ENCODE data around the gene SPATA25.

Gene SPATA25

DNA sequence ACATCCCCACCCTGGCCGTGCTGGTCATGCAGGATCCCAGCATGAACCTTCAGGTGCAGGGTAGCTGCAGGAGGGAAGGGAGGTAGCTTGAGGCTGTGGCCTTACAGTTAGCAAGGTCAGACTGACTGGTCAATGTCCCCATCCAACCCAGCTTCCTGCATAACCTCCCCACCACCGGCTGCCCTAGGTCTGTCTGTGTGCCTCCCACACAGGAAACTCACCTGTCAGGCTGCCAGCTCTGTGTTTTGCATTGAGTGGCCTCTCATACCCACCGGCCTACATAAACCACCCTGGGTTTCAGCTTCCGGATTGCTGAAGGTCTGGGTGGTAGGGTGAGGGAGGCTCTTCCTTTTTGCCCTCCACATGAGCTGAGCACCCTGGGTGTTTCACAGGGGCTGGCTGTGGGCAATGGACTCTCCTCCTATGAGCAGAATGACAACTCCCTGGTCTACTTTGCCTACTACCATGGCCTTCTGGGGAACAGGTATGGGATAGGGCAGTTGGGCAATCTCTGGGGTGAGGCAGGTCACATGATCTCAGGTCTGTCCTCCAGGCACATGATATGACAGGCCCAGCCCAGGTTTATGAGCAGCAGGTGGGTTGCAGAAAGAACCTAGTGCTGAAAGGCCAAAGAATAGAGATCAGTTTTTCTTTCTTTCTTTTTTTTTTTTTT is 5.5 kb upstream of the SPATA25 start:
- no peak overlapping the region for H3K4me3 ChIP-seq (ENCODE audit: control insufficient read depth, low read depth, low read length)
- DNase-seq (ENCODE audit: low read depth): no peak
- TF ChIP-seq, protein P1, sequence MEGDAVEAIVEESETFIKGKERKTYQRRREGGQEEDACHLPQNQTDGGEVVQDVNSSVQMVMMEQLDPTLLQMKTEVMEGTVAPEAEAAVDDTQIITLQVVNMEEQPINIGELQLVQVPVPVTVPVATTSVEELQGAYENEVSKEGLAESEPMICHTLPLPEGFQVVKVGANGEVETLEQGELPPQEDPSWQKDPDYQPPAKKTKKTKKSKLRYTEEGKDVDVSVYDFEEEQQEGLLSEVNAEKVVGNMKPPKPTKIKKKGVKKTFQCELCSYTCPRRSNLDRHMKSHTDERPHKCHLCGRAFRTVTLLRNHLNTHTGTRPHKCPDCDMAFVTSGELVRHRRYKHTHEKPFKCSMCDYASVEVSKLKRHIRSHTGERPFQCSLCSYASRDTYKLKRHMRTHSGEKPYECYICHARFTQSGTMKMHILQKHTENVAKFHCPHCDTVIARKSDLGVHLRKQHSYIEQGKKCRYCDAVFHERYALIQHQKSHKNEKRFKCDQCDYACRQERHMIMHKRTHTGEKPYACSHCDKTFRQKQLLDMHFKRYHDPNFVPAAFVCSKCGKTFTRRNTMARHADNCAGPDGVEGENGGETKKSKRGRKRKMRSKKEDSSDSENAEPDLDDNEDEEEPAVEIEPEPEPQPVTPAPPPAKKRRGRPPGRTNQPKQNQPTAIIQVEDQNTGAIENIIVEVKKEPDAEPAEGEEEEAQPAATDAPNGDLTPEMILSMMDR (IDR thresholded peaks at IDR 0.05; ENCODE audit: control insufficient read depth, insufficient read depth, low read depth, low read length, missing control alignments): no peak

DNA sequence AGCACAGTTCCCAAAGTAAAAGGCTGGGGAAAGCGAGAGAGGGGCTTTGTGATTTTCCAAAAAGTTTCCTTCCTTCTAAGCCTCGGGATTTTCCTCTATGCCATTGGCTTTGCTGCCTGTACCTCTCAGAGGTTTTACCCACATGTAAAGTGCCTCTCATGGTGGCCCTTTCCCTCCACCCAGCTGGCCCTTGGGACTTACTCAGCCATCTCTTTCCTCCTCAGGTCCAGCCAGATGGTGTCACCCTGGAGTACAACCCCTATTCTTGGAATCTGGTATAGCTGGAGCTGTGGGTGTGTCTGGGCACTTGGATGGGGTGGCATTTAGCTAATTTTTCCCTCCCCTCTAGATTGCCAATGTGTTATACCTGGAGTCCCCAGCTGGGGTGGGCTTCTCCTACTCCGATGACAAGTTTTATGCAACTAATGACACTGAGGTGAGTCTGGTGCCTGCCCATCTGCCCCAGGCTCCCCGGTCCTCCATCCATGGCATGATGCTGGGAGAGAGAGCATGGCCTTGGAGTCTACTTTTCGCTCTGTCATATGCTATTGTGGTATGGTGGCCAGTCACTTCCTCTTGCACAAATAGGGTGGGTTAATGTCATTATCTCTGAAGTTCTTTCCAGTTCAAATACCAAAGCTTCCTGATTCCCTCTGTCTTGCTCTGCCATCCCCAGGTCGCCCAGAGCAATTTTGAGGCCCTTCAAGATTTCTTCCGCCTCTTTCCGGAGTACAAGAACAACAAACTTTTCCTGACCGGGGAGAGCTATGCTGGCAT is 4.8 kb upstream of the SPATA25 start:
- H3K4me3 ChIP-seq (ENCODE audit: control insufficient read depth, low read depth, low read length): peak overlapping the region; percentile 65
- no peak for DNase-seq (ENCODE audit: low read depth)
- TF ChIP-seq, protein P1 (IDR thresholded peaks at IDR 0.05; ENCODE audit: control insufficient read depth, insufficient read depth, low read depth, low read length, missing control alignments): peak; percentile 34

DNA sequence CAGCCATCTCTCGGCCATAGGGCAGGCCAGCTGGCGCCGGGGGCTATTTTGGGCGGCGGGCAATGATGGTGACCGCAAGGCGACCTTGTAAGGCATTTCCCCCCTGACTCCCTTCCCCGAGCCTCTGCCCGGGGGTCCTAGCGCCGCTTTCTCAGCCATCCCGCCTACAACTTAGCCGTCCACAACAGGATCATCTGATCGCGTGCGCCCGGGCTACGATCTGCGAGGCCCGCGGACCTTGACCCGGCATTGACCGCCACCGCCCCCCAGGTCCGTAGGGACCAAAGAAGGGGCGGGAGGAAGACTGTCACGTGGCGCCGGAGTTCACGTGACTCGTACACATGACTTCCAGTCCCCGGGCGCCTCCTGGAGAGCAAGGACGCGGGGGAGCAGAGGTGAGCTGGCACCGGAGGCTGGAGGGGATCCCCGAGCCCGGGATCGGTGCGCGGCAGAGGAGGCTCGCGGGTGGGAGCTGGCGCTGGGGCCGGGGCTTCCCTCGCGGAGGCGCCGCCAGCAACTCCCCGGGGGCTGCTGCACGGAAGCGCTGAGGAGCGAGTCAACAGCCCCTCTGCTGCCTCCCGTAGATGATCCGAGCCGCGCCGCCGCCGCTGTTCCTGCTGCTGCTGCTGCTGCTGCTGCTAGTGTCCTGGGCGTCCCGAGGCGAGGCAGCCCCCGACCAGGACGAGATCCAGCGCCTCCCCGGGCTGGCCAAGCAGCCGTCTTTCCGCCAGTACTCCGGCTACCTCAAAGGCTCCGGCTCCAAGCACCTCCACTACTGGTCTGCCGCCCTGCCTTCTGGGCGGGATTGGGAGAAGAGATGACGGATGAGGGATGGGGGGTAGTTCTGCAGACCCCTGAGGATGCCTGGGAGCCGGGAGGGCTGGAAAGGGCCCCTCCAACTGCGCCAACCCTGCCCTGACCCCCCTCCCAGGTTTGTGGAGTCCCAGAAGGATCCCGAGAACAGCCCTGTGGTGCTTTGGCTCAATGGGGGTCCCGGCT is 3.9 kb upstream of the SPATA25 start, which contains the start of the genes CTSA and NEURL2:
TSS of gene CTSA (plus strand) at position 351 of the 999 bp plus-strand sequence. CDS start at position 585, 234 bp downstream.
TSS of gene NEURL2 (minus strand) at position 224 of the 999 bp plus-strand sequence. CDS start at position 7, 217 bp downstream.
- peak within 1 kb of the TSS; percentile 65 for H3K4me3 ChIP-seq (ENCODE audit: control insufficient read depth, low read depth, low read length)
- TF ChIP-seq, protein P1 (IDR thresholded peaks at IDR 0.05; ENCODE audit: control insufficient read depth, insufficient read depth, low read depth, low read length, missing control alignments): peak; percentile 4
- DNase-seq (ENCODE audit: low read depth): peak; percentile 62

DNA sequence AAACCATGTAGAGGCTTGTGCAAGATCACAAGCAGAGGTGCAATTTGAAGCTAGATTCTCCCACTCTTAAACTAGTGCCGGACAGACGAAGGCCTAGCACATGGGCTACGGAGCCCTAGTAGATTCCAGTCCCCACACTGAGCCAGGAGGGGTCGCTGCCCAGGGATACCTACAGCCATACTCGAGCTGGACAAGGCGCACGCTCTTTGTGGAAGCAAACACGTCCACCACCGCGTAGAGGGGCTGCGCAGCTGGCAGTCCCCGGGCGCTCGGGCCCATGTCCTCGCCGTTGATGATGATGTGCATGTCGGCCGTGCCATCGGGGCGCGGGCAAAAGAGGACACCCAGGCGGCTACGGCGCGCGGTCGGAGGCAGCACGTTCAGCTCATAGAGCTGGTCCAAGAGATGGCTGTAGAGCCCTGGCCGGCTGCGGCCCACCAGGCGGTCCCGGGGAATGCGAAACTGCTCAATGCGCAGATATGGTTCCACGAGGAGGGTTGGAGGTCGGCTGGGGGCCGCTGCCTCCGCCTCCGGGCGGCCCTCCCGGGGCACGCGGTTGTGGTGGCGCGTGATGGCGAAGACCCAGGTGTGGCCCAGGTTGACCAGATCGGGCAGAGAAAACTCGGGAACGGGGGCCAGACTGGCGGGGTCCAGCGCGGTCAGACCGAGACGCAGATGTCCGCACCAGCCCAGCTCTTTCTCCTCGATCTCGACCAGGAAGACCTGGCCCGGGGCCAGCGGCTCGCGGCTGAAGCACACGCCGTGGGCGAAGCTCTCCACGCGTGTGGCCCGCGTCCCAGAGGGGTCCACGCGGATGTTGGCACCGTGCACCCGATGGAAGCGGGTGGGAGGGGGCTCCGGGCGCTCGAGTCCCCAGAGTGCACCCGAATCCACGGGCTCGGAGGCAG is 2.9 kb upstream of the SPATA25 start:
- H3K4me3 ChIP-seq (ENCODE audit: control insufficient read depth, low read depth, low read length): peak overlapping the region; percentile 65
- TF ChIP-seq, protein P1 (IDR thresholded peaks at IDR 0.05; ENCODE audit: control insufficient read depth, insufficient read depth, low read depth, low read length, missing control alignments): peak; percentile 74
- no peak for DNase-seq (ENCODE audit: low read depth)

DNA sequence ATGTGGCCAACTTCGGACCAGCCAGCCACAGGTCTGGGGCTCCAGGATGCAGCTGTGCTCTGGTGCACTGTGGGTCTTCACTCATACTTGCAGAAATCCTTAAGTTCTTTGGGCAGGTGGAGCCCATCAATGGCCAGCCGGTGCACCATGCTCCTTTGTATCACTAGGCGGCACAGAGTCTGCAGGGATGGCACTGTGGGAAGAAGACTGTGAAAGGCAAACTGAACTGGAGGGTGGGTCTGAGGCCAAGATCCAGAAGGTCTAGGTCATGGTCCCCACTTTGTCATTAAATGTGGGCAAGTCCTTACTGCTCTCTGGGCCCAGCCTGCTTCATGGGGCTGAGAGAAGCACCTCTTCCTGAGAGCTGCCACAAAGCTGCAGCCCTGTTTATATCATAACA is 1.3 kb upstream of the SPATA25 start:
- TF ChIP-seq, protein P1 (IDR thresholded peaks at IDR 0.05; ENCODE audit: control insufficient read depth, insufficient read depth, low read depth, low read length, missing control alignments): no peak

More for the DNA sequence above, 1.3 kb upstream of the SPATA25 start:
- H3K4me3 ChIP-seq (ENCODE audit: control insufficient read depth, low read depth, low read length): no peak overlapping the region
- DNase-seq (ENCODE audit: low read depth): no peak

All from AG09309 (cell line).